Stimulated activated CD8-positive, alpha-beta memory T cell treated with anti-CD3 and anti-CD28 coated beads, Interleukin-4, amount 100 ng/mL, for 4 hours (primary cell): ENCODE results near the gene TUNAR.

Experiments
- DNase-seq, 2 donors: peaks; one replicate each; pipeline ENCODE4 v3.0.0-alpha.2; 2020; ENCODE audit warnings: low read depth in 2 of 2, low spot score in 1 of 2

The TUNAR gene

DNA sequence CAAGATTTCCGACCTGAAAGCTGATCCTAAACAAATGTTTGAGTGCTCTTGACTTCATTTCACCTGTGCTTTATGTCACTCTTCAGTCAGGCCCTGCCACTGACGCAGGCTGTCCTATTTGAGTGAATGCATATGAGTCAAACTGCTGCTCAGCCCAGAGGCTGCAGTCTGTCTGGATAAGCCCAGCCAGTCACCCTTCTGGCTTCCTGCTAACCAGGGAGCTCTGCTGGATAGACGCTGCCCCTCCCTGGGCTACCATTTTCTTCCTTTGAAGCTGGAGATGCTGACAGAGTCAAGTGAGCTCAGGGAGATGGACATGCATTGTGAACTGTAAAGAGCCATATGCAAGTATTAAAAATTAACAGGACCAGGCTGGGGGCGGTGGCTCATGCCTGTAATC, 5.1 kb upstream of the TUNAR start:
- no peak for DNase-seq

DNA sequence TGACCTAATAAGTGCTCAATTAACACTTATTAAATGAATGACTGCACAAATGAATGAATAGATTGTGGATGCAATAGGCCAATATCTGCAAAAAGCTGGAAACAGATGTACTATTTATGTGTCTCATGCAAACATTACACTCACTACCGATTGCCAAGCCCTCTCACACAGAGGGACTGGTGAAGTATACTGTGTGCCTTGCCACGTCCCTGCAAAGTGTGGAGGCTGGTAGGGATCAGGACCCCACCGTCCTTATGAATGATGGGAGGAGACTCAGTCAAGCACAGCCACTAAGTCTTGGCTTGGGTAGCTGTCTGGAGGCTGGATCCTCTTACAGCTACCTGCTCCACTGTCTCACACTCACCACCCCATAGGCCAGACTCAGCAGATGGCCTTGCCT, 3.9 kb upstream of the TUNAR start:
- no peak for DNase-seq

DNA sequence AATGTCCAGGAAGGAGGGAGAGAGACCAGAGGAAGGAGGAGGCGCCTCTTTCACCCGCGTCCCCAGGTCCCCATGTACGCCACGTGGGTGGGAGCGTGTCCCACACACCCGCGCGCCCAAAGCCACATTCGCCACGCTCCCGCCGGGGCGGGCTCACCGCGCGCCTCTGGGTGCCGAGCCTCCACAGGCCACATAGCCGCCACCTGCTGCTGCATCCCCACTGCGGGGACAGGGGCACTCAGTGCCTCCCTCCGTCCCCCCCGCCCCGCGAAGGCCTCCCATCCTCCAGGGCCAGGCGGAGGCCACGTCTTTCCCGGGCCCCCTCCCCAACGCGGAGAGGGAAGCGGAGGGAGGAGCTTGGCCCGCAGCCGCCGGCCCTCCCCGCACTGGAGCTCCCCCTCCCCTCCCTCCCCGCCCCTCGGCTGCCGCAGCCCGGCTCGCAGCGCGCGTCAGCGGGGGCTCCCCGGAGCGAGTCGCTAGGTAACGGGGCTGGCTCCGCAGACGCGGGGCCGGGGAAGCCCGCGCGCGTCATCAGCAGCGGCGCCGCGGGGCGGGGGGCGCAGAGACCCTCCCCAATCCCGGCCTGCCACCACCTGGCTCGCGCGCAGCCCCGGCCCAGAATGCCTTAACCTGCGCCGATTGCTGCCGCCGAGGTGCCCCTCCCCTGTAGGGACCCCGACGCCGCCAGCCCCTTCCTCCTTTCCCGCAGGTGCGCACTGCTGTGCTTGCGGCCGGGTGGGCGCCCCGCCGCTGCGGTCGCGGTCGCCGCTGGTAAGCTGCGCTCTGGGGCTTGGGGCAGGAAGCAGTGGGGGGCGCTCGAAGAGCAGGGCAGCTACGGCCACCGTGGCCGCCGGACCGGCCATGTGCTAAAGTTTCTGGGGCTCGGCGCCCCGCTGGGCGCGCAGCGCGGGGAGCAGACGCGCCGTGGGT, 536 bp upstream of the TUNAR start:
- no peak for DNase-seq

DNA sequence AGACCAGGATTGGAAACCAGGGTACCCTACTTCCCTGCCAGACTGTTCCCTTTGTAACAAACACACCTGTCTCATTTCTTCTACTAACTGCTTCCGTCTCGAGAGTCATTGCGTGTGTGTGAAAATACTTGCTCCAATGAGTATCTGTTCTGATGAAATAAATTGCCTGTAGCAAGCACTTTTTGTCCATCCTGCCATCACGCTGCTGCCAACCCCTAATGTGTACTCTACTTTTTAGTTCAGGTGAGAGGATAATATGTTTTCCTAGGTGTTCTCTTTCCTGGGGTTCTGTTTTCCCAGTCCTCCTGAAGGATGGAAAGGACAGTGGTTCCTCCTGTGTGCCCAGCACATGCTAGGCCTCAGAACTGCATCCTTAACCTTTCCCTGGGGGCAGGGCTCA, 1.0 kb downstream of the TUNAR start:
- no peak for DNase-seq

DNA sequence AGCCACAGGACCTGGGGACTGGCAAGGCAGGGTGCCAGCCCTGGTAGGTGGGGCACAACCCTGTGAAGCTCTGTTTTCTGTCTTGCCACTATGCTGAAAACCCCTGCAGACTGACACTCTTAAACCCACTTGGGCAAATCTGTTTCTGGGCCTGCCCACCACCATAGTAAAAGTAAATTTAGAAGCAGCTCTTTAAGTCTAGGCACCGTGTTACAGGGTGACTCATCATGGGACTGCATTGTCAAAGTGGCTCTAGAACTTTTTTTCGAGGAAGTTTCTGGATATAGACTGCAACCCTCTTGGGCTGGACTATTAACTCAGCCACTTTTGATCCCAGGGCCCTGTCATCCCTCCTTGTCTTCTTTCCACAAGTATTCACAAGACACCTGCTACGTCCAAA, 7.7 kb downstream of the TUNAR start:
- DNase-seq, result no peak

DNA sequence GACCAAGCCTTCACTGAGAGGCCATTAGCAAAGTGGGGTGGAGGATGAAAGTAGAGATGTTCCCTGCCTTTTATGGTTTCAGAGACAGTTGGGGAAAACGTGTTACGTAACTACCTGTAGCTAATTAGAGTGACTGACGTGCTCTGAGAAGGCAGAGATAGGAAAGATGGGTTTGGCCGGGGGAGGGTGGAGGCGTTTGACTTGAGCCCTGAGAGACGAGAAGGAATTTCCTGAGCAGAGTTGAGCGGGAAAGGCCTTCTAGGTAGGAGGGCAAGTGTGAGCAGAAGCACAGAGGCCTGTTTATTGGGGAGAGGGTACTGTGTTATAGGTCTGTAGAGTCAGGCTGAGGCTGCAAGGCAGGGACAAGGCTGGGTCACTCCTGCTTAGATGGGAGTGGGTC, 8.6 kb downstream of the TUNAR start:
- no peak for DNase-seq

DNA sequence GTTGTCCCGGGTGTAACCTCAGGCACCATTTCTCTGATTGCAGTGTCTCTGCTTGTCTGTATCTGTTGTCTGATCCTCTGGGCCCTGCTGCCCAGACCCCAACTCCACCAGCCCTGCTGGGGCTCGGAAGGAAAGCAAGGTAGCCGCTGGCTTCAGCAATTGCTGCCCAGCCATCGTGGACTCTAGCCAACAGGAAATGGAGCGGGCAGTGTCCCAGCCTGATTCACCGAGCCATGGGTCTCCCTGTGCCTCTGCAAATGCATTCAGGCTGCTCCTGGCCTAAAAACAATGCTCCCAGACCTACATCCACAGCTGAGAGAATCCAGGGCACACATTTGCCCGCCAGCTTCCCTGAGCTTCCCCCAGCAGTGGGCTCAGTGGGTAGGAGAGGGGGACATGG, 9.2 kb downstream of the TUNAR start:
- no peak for DNase-seq

DNA sequence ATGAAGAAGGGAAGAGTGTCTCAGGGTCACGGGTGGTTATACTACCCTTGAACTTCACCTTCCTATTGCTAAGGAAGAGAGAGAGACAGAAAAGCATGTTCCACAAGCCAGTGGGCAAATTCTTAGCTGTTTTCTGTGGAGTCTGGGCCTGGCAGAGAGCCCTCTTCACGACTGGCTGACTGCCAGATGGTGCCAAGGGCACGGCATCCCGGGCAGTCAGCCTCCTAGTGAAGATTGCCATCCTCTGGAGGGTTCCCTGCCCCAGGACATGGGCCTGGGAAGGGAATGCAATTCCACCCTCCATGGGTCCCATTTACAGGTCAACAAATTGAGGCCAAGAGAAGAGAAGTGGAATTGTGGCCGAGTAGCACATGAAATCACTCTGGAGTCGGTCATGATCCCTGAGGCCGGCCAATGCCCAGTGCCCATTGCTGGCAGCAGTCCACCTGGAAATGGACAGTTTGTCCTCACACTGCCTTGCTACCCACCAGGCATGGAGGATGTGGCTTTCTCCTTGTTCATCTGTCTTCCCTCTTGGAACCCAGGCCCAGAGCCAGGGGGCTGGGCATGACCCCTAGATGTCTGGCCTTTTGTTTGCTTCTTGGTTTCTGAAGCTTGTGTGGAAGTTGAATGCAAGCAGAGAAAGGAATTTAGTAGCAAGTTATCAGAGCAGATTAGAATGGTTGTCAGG, 9.9 kb downstream of the TUNAR start:
- no peak for DNase-seq

DNA sequence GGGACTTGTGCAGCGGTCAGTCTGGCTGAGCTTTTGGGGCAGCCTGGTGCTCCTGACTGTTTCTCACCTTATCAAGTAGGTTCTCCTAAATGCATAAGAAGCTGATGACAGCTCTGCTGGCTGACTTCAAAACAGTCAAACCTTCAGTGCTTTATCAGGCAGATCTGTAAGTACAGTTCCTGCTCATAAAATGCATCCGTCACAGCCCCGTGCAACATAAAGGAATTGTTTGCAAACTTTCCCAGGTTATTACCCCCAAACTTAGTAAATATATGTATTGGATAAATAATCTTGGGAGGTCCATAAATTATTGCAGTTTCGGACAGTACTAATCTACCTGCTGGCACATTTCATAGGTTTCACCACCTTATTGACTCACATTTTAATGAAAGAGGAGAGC, 10.7 kb downstream of the TUNAR start:
- no peak for DNase-seq

DNA sequence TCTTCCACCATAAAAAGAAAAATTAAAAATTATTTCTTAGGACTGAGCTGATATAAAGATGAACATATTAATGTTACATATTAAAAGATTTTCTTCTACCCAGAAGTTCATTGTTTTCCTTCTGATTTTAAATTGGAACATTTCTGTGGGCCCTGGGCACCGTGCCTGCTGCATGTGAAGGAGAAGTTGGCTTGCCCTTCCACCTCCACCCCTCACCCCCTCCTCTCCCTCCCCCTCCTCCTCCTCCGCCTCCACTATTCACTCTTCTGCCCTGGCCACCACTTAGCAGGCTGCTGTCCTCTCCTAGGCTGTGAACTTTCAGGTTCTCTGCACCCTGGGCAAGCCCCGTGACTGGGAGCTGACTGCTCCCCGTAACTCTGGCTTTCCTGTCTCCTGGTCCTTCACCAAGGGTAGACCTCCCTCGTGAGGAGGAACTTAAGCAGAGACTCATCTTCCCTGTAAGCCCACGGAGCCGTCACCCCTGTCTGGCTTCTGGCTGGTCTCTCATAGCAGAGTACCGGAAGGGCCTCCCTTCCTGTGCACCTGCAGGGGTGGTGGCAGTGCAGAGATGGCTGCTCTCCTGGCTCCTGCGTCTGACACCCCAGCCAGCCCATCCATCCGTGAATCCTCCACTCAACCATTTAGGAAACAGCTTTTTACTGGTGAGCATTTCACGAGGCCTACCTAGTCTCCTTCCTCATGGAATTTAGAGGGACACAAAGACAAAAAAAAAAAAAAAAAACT, 12.8 kb downstream of the TUNAR start:
- DNase-seq, result no peak

DNA sequence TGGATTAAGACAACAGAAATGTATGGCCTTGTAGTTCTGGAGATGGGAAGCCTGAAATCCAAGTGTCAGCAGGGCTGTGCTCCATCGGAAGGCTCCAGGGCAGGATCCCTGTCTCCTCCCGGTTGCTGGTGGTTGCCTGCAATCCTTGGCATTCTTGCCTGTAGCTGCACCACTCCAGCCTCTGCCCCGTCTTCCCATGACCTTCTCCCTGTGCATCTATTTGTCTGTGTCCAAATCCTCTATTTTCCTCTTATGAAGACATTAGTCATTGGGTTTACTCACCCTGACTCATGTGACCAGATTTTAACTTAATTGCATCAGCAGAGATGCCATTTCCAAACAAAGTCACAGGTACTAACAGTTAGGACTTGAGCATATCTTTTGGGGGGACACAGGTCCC, 15.1 kb downstream of the TUNAR start:
- no peak for DNase-seq

DNA sequence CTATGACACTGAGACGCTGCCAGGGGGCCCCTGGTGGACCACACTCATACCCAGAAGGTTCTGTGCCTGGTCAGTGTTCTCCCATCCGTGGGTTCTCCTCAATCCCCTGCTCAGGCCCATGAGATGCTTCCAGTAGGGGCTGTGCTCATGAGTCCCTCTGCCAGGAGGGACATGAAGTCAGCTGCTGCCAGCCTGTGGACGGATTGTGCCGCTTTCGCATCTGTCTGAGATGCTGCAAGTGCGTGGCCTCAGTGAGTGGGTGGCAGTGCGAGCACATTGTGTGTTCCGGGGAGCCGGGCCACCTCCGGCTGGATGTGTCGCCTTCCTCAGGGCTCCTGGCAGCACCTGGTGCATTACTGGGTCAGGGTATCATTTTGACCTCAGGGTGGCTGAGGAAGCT, 15.5 kb downstream of the TUNAR start:
- no peak for DNase-seq

DNA sequence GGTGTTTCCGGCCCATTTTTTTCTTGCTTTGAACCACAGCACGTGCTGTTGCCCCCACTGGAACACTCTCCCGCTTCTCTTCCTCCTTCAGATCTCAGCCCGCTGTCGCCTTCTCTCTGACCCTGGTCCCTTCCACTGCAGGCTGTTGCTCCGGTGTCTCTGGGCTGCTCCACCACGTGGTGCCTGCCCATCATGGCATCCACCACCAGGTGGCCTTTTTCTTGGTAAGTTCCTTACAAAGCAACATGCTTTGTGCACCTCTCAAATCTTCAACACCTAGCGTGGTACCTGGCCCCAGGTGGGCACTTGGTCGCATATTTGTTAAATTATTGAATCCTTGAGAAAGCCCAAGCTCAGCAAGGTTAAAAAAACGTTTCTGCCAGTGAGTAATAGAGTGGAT, 19.1 kb downstream of the TUNAR start:
- no peak for DNase-seq

DNA sequence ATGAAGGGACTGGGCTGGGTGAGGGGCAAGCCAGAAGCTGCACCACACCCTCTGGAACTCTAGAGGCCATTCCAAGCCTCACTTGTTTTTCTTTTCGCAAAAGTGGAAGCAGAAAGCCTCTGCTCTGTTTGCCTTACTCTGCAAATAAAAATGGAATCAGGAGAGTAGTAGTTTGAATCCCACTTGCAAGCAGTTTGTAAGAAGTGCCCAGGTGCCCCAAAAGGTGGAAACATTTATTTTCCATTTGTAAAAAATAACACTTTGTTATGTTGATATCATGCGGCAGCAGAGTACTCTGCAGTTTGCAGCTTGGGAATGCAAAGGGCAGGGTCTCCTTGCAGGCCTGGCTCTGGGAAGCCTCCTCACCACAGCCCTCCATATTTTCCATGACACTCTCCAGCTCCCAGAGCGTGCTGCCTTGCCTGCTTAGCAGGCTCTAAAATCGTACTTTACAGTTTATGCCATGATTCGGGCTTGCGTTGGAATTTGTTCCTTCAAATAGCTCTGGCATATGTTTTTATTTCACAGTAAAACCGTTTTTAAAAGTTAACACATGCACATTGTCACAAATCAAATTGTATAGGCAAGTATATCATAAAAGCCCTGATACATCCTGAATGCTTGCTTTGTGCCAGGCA, 20.0 kb downstream of the TUNAR start:
- DNase-seq, result no peak

DNA sequence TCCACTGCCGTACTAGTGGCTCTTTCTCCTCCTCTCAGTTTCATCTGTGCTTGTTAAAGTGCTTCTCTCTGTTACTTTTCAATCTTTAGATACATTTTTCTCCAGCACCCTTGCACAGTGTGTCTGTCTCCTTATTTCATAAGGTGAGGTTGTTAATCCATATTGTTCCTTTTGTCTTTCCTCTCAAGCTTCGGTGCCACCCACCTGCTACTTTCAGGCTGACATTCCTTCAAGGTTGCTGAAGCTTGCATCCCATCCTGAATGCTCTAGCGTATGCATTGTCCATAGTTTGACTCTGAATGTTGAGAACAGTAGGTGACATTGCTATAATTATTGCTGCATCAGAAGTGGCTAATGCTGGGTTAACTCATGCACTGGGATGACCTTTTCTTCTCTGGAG, 20.6 kb downstream of the TUNAR start:
- DNase-seq, result no peak

DNA sequence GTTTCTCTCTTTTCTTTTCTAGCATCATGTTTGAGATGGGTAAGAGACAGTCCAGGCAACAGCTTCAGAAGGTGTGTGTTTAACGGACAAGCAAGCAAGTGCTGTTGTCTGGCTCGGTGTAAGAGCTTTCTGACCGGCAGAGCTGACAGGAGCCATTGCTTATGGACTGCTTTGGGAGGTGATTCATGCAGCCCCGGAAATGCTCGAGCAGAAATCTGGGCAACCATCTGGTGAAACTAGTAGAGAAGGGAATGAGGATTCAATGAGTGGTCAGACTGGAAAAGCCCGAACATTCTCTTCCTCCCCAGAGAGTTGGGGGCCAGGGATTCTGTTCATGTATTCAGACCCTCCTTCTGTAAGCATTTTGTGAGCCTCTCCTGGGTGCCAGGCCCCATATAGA, 24.4 kb downstream of the TUNAR start:
- DNase-seq, result no peak

DNA sequence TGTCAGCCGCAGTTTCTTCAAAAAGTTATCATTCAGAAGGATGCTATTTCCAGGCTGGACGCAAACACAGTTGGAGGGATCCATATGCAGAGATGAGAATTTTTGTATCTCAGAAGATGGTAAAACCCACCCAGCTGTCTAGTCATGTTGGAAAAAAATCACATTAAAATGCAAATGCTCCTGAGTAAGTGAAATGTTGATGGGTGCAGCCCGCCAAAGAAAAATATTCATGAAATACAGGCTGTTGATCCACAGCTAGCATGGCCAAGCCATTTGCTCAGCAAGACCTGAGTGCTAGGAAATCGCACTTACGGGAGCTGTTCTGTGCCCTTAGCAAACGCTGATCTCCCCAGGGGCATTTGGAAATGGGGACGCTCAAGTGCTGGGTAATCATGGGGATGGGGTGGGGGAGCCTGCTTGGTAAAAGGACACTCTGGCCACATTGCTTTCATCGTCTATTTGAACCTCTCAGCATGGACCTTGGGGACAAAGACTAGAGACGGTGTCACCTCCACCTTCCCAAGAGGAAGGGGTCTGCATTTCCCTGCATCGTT, 25.7 kb downstream of the TUNAR start:
- DNase-seq, result no peak

DNA sequence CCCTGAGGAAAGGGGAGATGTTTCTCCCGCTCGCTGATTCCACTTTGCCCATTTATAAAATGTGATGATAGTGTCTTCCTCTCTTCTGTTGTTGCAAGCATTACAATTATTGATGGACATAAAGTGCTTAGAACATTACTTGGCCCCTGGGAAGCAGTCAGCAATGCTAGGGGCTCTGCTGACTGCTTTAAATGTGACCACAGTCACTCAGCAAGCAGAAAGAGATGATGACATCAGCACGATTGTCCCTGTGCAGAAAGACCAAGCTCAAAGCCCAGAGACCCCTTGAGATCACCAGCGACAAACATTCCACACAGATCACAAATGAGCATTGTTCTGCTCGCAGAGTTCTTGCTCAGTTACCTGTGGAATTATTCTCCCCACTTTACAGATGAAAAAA, 26.5 kb downstream of the TUNAR start:
- no peak for DNase-seq

DNA sequence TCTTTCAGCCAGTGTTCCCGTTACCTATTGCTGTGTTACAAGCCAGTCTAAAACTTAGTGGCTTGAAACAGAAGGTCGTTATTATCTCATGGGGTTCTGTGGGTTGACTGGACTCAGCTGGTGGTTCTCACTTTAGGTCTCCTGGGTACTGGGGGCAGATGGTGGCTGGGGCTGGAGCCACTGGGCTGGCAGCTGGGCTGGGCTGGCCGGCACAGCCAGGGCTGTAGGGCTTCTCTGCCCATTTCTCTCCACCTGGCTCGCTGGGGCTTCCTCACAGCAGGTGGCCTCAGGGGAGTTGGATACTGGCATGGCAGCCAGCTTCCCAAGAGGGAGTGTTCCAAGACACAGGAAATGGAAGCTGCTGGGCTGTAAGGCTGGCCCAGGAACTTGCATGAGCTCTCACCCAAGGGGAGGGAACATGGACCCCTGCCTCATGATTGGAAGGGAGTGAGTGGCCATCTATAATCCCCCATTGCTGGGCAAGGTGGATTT, 27.0 kb downstream of the TUNAR start:
- no peak for DNase-seq

DNA sequence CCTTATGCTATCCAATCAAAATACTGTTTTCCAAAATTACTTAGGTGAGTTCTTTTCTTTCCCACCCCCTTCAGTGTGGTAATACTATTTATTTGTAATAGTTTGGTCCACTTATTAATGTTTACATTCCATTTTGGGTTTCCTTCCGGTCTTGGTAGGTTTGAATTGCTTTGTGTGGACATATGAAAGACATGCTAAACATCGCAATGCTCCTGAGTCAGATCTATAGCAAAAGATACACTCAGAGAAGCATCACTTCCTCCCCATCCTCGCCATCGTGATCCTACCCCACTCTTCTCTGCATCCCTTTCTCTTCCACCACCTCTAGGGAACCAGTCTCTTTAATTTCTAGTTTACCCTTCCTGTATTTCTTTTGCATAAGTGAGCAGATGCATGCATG, 30.0 kb downstream of the TUNAR start:
- DNase-seq, result no peak

DNA sequence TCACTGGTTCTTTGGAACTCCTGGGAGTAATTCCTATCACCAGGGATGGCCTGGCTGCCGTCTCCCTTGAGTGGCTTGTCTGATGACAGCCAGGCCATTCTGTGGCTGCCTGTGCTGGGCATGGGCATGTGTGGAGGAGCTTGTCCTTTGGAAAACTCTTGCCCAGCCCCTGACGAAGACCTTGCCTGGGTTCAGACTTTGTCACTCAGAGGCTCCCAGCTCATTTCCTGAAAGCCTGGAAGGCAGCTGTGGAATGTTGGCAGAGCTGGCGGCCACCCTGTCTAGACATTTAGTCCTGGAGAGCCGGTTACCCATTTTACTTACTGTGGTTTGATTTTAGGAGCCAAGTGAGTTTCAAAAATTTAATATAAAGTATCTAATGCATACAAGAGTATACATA, 34.0 kb downstream of the TUNAR start:
- DNase-seq, result no peak
